Body of pancreas (tissue), 4 donors: ENCODE data around the gene PATZ1. TPM values are rescaled to one million over a fixed set of nuclear protein-coding genes. Genes with fewer than 3 reads are reported as not detected.

Experiments used
- ATAC-seq: fragments of 150-250 bp; one replicate; pipeline ENCODE4 v1.9.1; 2016
- DNase-seq, 4 donors: peaks; one replicate each; pipeline ENCODE4 v3.0.0-alpha.2; 2019
- H3K27ac ChIP-seq, 4 donors: fragments of 200-600 bp; sonication (generic); 1 replicate in 3 of 4; 2 replicates in 1 of 4; pipeline versions ENCODE4 v1.5.1 to v1.6.1; 2016 to 2019; ENCODE audit warnings: mild to moderate bottlenecking in 1 of 4, mixed read lengths in 1 of 4, moderate library complexity in 1 of 4
- H3K27me3 ChIP-seq, 2 donors: fragments of 200-600 bp; sonication (generic); one replicate each; pipeline ENCODE4 v1.6.0; 2016; ENCODE audit warnings: mild to moderate bottlenecking in 1 of 2
- H3K36me3 ChIP-seq, 2 donors: fragments of 200-600 bp; sonication (generic); replicated peaks in 1 of 2; 2 replicates each; pipeline ENCODE4 v1.5.1; 2016; ENCODE audit warnings: low read depth in 2 of 2; ENCODE audit not compliant: insufficient read depth in 1 of 2
- H3K4me1 ChIP-seq: fragments of 200-600 bp; sonication (generic); one replicate; pipeline ENCODE4 v1.6.0; 2016
- H3K4me3 ChIP-seq, 2 donors: fragments of 200-600 bp; sonication (generic); 1 replicate in 1 of 2; 2 replicates in 1 of 2; pipeline ENCODE4 v1.5.1; 2016 to 2019
- H3K9me3 ChIP-seq, 3 donors: fragments of 200-600 bp; sonication (generic); 1 replicate in 2 of 3; 2 replicates in 1 of 3; pipeline ENCODE4 v1.5.1; 2016
- CTCF ChIP-seq, 7 experiments: fragments of 450-650 bp in 4 of 7; fragments of 200-600 bp in 3 of 7; sonication (generic) in 3 of 7; IDR thresholded peaks; one replicate each; pipeline ENCODE4 v1.5.1; 2016 to 2019; ENCODE audit warnings: antibody characterized with exemption in 7 of 7
- POLR2A ChIP-seq, 3 donors: fragments of 450-650 bp; IDR thresholded peaks; one replicate each; pipeline ENCODE4 v1.6.1; 2016; ENCODE audit warnings: antibody characterized with exemption in 3 of 3, mild to moderate bottlenecking in 2 of 3
- WGBS, 2 donors: methylation state at CpG; one replicate each; pipeline ENCODE4 v1.1.5; 2017; 5-methylcytosine and 5-hydroxymethylcytosine counted together
- intact Hi-C: fragments of 100-400 bp; cut with DNase I; formaldehyde crosslinking; loops from one replicate; pipeline ENCODE4 v1.15.1; 2023
- total RNA-seq, 2 donors: library from RNA; depleted of rRNA; stranded (reverse); fragments of >200 nt; gene quantifications; one replicate each; pipeline ENCODE4 v1.1.0, GENCODE V29; 2016

Gene PATZ1
- total RNA-seq, 2 donors from 2014 or later, result 24.1 to 25.1 TPM

GRCh38 chr22:31292236-31292989, 53.7 kb downstream of the PATZ1 start, which contains the start of gene PIK3IP1:
Gene PIK3IP1, minus strand, starts transcription at chr22:31292488. Its CDS starts 144 bp downstream, at chr22:31292344.
- TF ChIP-seq POLR2A (IDR thresholded peaks at IDR 0.05), result peak; percentile 63 to 92 (median 90)
- peak; percentile 26 to 72 (median 59) for TF ChIP-seq CTCF (IDR thresholded peaks at IDR 0.05)
- no peaks in the 10 kb centered on the region for H3K9me3 ChIP-seq
- intact Hi-C loops, result no loop called here
- 15 to 26% methylated on average over 10 to 19 of the region's 19 CpGs for WGBS, 2 donors
- peaks cover 33% of the 10 kb centered on the region for H3K4me1 ChIP-seq
- no peaks in the 10 kb centered on the region for H3K36me3 ChIP-seq
- H3K27me3 ChIP-seq, result no peaks in the 10 kb centered on the region
- H3K4me3 ChIP-seq, result peak within 1 kb of the TSS; percentile 45 to 74
- peak; percentile 91 to 96 (median 94) for DNase-seq
- ATAC-seq, result peak; percentile 68
- peak within 1 kb of the TSS; percentile 80 to 95 (median 90) for H3K27ac ChIP-seq

- DNase-seq (peak in 2 of 4 donors; percentile 37 to 42), ATAC-seq (no peak)
- H3K36me3 ChIP-seq, result no peaks in the 10 kb centered on the region
- H3K4me3 ChIP-seq, result peak overlapping the region; percentile 45 to 74
- no peaks in the 10 kb centered on the region for H3K27me3 ChIP-seq
- intact Hi-C loops, result no loop called here
- H3K4me1 ChIP-seq, result peaks cover 33% of the 10 kb centered on the region
- 0 to 1% methylated on average over 15 to 20 of the region's 20 CpGs for WGBS, 2 donors
- TF ChIP-seq POLR2A (IDR thresholded peaks at IDR 0.05), result no peak
- TF ChIP-seq CTCF (IDR thresholded peaks at IDR 0.05), result no peak
- no peaks in the 10 kb centered on the region for H3K9me3 ChIP-seq
- H3K27ac ChIP-seq, result peak overlapping the region; percentile 80 to 95 (median 90)
These were observed 54.5 kb downstream of the PATZ1 start for GRCh38 chr22:31291481-31292235.

GRCh38 chr22:31290494-31291471, 55.4 kb downstream of the PATZ1 start:
- Histone ChIP-seq H3K36me3 (no peaks in the 10 kb centered on the region), H3K4me1 (peaks cover 33% of the 10 kb centered on the region), H3K4me3 (peak overlapping the region; percentile 45 to 74), H3K27me3 (no peaks in the 10 kb centered on the region), H3K27ac (peak overlapping the region; percentile 80 to 95 (median 90)), H3K9me3 (no peaks in the 10 kb centered on the region)
- DNase-seq, result peak; percentile 94 to 98 (median 96)
- TF ChIP-seq CTCF (IDR thresholded peaks at IDR 0.05) (no peak), POLR2A (IDR thresholded peaks at IDR 0.05) (peak; percentile 79 to 96 (median 91))
- ATAC-seq, result peak; percentile 95
- 0 to 1% methylated on average over 9 to 94 of the region's 95 CpGs for WGBS, 2 donors
- intact Hi-C loops, result no loop called here

GRCh38 chr22:31289344-31289743, 56.8 kb downstream of the PATZ1 start:
- TF ChIP-seq POLR2A (IDR thresholded peaks at IDR 0.05) (no peak), CTCF (IDR thresholded peaks at IDR 0.05) (no peak)
- H3K27ac ChIP-seq, result peak overlapping the region in 3 of 4 donors; percentile 88 to 95 (median 92)
- peaks cover 33% of the 10 kb centered on the region for H3K4me1 ChIP-seq
- no peak for DNase-seq
- H3K36me3 ChIP-seq, result no peaks in the 10 kb centered on the region
- intact Hi-C loops, result no loop called here
- ATAC-seq, result no peak
- H3K4me3 ChIP-seq, result no peak overlapping the region
- WGBS, 2 donors, result 70 to 72% methylated on average over 11 to 13 of the region's 13 CpGs
- H3K27me3 ChIP-seq, result no peaks in the 10 kb centered on the region
- no peaks in the 10 kb centered on the region for H3K9me3 ChIP-seq
